K562 (cell line): Measurements from ENCODE around the gene SYT6. TPM values are rescaled to one million over a fixed set of nuclear protein-coding genes. Genes with fewer than 3 reads are reported as not detected.

Experiments
- ATAC-seq: fragments of 200-7000 bp; cut with Tn5 transposase; 3 replicates; pipeline ENCODE4 v1.9.1; 2020; ENCODE audit warnings: moderate library complexity
- BruUV-seq: library from RNA; stranded (reverse); fragments of 400-500 nt; replicated peaks from 2 replicates; lab custom pipeline; 2021; lab: Mats Ljungman, UMichigan
- CTCF ChIA-PET: fragments of 300-600 bp; formaldehyde crosslinking; extraction: SDS; loops from one replicate; lab custom pipeline; 2021; ENCODE audit warnings: low intra/inter-chr PET ratio; lab: Yijun Ruan, JAX
- POLR2A ChIA-PET: fragments of 300-600, 350-650 bp; sonication (Branson Sonifier 250); formaldehyde crosslinking; extraction: SDS; loops from one replicate; lab custom pipeline; 2021; ENCODE audit warnings: antibody characterized with exemption, inconsistent platforms; lab: Yijun Ruan, JAX
- DNase-seq, 4 experiments: peaks; one replicate each; pipeline versions ENCODE4 v3.0.0 to v3.0.0-alpha.2; 2011 to 2018; ENCODE audit warnings: low spot score in 3 of 4, mixed read lengths in 3 of 4; ENCODE audit errors: extremely low read depth in 1 of 4
- FAIRE-seq: peaks from 2 replicates; lab custom pipeline; 2011; peaks lifted over from hg19 to GRCh38; lab: Jason Lieb, UNC
- H2AFZ ChIP-seq: 2 replicates; pipeline ENCODE4 v1.6.0; 2011; ENCODE audit warnings: low read depth, low read length, control low read depth, inconsistent platforms
- H3K27ac ChIP-seq: fragments of 200-600 bp; 3 replicates; pipeline ENCODE4 v1.8.0; 2011; ENCODE audit warnings: low read depth, mild to moderate bottlenecking, control low read depth, inconsistent platforms, low read length, moderate library complexity, mixed read lengths; ENCODE audit errors: extremely low read depth
- H3K27me3 ChIP-seq, 2 experiments: fragments of 300-600 bp in 1 of 2; 2 replicates in 1 of 2; 3 replicates in 1 of 2; pipeline versions ENCODE4 v1.6.0 to v1.8.0; 2011; ENCODE audit warnings: inconsistent platforms in 2 of 2, low read length in 2 of 2, mild to moderate bottlenecking in 1 of 2, mixed read lengths in 1 of 2, moderate library complexity in 1 of 2; ENCODE audit not compliant: control insufficient read depth in 2 of 2, insufficient read depth in 2 of 2
- H3K36me3 ChIP-seq: fragments of 300-600 bp; 3 replicates; pipeline ENCODE4 v1.8.0; 2011; ENCODE audit warnings: mild to moderate bottlenecking, low read length, inconsistent platforms; ENCODE audit not compliant: control insufficient read depth, insufficient read depth
- H3K4me1 ChIP-seq, 2 experiments: fragments of 200-600 bp in 1 of 2; replicated peaks in 1 of 2; 2 replicates in 1 of 2; 3 replicates in 1 of 2; pipeline versions ENCODE4 v1.5.1 to v1.8.0; 2011; ENCODE audit warnings: inconsistent platforms in 2 of 2, low read length in 2 of 2, mild to moderate bottlenecking in 1 of 2, mixed read lengths in 1 of 2, moderate library complexity in 1 of 2; ENCODE audit not compliant: control insufficient read depth in 2 of 2, insufficient read depth in 2 of 2
- H3K4me2 ChIP-seq: 2 replicates; pipeline ENCODE4 v1.6.1; 2011; ENCODE audit warnings: low read length, control low read depth, inconsistent platforms, mixed read lengths; ENCODE audit not compliant: insufficient read depth
- H3K4me3 ChIP-seq: fragments of 200-600 bp; sonication (generic), shearing (Covaris generic); 2 replicates; pipeline ENCODE4 v1.5.1; 2016; ENCODE audit warnings: control low read depth, inconsistent platforms
- H3K79me2 ChIP-seq: fragments of 200-600 bp; 3 replicates; pipeline ENCODE4 v1.8.0; 2011; ENCODE audit warnings: low read length, inconsistent platforms; ENCODE audit not compliant: control insufficient read depth, insufficient read depth
- H3K9ac ChIP-seq, 2 experiments: 2 replicates each; pipeline versions ENCODE4 v1.6.0 to v1.6.1; 2011; ENCODE audit warnings: low read depth in 2 of 2, low read length in 2 of 2, control low read depth in 1 of 2, inconsistent platforms in 1 of 2, mild to moderate bottlenecking in 1 of 2, mixed read lengths in 1 of 2; ENCODE audit not compliant: insufficient read depth in 1 of 2
- H3K9me1 ChIP-seq: one replicate; pipeline ENCODE4 v1.6.0; 2011; ENCODE audit warnings: inconsistent platforms, mild to moderate bottlenecking, low read length, moderate library complexity; ENCODE audit not compliant: control insufficient read depth, insufficient read depth
- H3K9me3 ChIP-seq: replicated peaks from 2 replicates; pipeline ENCODE4 v1.5.1; 2011; ENCODE audit warnings: low read depth, low read length, inconsistent platforms; ENCODE audit not compliant: control insufficient read depth, insufficient read depth
- H4K20me1 ChIP-seq: replicated peaks from 2 replicates; pipeline ENCODE4 v1.6.1; 2011; ENCODE audit warnings: low read length, inconsistent platforms, mixed read lengths; ENCODE audit not compliant: control insufficient read depth, insufficient read depth
- ETV6 ChIP-seq, 3 experiments: fragments of 150-350 bp in 1 of 3; sonication (generic) in 1 of 3; formaldehyde crosslinking in 1 of 3; IDR thresholded peaks; 2 replicates each; pipeline versions ENCODE4 v1.6.1 to v1.8.0; 2014 to 2022; ENCODE audit warnings: borderline replicate concordance in 2 of 3, low read depth in 2 of 3, antibody characterized with exemption in 1 of 3, low read length in 1 of 3, mild to moderate bottlenecking in 1 of 3, missing genetic modification reagents in 1 of 3
- FOXP1 ChIP-seq: sonication (generic); formaldehyde crosslinking; IDR thresholded peaks from 2 replicates; pipeline ENCODE4 v1.8.0; 2022; ENCODE audit warnings: mild to moderate bottlenecking, missing genetic modification reagents
- HDAC3 ChIP-seq: fragments of 450-650 bp; IDR thresholded peaks from 2 replicates; pipeline ENCODE4 v1.6.1; 2018; ENCODE audit warnings: borderline replicate concordance, mild to moderate bottlenecking, moderate library complexity; ENCODE audit not compliant: partially characterized antibody
- HMG20A ChIP-seq: fragments of 450-650 bp; formaldehyde crosslinking; conservative IDR thresholded peaks from 2 replicates; pipeline ENCODE4 v1.4.0; 2020; ENCODE audit warnings: mild to moderate bottlenecking, mixed read lengths
- HNRNPH1 ChIP-seq: fragments of 200-400 bp; formaldehyde crosslinking; optimal IDR thresholded peaks from 2 replicates; pipeline ENCODE3; 2017; ENCODE audit warnings: low read depth, mild to moderate bottlenecking, low read length, moderate library complexity
- MAFF ChIP-seq: IDR thresholded peaks from 2 replicates; pipeline ENCODE4 v1.6.1; 2012; ENCODE audit warnings: low read length, improper control_type of control experiment
- SAFB2 ChIP-seq: fragments of 200-400 bp; formaldehyde crosslinking; IDR thresholded peaks from 2 replicates; pipeline ENCODE4 v1.6.1; 2018; ENCODE audit warnings: borderline replicate concordance, low read length, low read depth, moderate library complexity; ENCODE audit not compliant: severe bottlenecking
- SFPQ ChIP-seq: fragments of 200-400 bp; formaldehyde crosslinking; IDR thresholded peaks from 2 replicates; pipeline ENCODE4 v1.6.1; 2017; ENCODE audit warnings: mild to moderate bottlenecking, low read depth, low read length, moderate library complexity
- SRSF3 ChIP-seq: fragments of 200-400 bp; formaldehyde crosslinking; IDR thresholded peaks from 2 replicates; pipeline ENCODE4 v1.6.1; 2016; ENCODE audit warnings: mild to moderate bottlenecking, low read length, moderate library complexity; ENCODE audit not compliant: insufficient read depth
- TRIM28 ChIP-seq: fragments of 450-650 bp; IDR thresholded peaks from 2 replicates; pipeline ENCODE4 v1.6.1; 2017
- ZBTB26 ChIP-seq: fragments of 450-650 bp; formaldehyde crosslinking; IDR thresholded peaks from 2 replicates; pipeline ENCODE4 v1.4.0; 2022; ENCODE audit warnings: missing genetic modification characterization
- ZBTB33 ChIP-seq: sonication (generic); formaldehyde crosslinking; IDR thresholded peaks from 2 replicates; pipeline ENCODE4 v1.8.1; 2023; ENCODE audit warnings: mild to moderate bottlenecking, missing genetic modification reagents
- ZC3H11A ChIP-seq: IDR thresholded peaks from 2 replicates; pipeline ENCODE4 v1.6.1; 2012; ENCODE audit warnings: low read depth, low read length, improper control_type of control experiment
- ZNF316 ChIP-seq: fragments of 450-650 bp; IDR thresholded peaks from 2 replicates; pipeline ENCODE4 v1.6.1; 2016
- ZNF384 ChIP-seq: IDR thresholded peaks from 2 replicates; pipeline ENCODE4 v1.6.1; 2012; ENCODE audit warnings: low read depth, low read length, improper control_type of control experiment
- ZNF586 ChIP-seq: fragments of 450-650 bp; formaldehyde crosslinking; conservative IDR thresholded peaks from 2 replicates; pipeline ENCODE4 v1.4.0; 2020; ENCODE audit warnings: mild to moderate bottlenecking, moderate library complexity
- ZSCAN32 ChIP-seq: fragments of 450-650 bp; formaldehyde crosslinking; IDR thresholded peaks from 2 replicates; pipeline ENCODE4 v1.4.0; 2020; ENCODE audit warnings: mild to moderate bottlenecking, moderate library complexity
- WGBS: fragments of 100-300 bp; shearing (Covaris generic); methylation state at CpG from one replicate; pipeline ENCODE4 v1.1.6; 2016; ENCODE audit warnings: low coverage, mixed read lengths; ENCODE audit not compliant: insufficient coverage; ENCODE audit errors: missing lambda C conversion rate; 5-methylcytosine and 5-hydroxymethylcytosine counted together
- in situ Hi-C: fragments of 300-500 bp; cut with MboI; formaldehyde crosslinking; loops from 4 replicates; pipeline ENCODE4 v1.15.0; 2018; ENCODE audit warnings: inconsistent platforms, mixed read lengths
- intact Hi-C: fragments of 100-400 bp; cut with micrococcal nuclease; formaldehyde crosslinking; loops from 2 replicates; pipeline ENCODE4 v1.14.2; 2022
- polyA plus RNA-seq, 8 experiments: library from polyadenylated mRNA; depleted of rRNA in 4 of 8; stranded (reverse) in 5 of 8; unstranded in 3 of 8; fragments of >200 nt; fragmentation: Nextera tagmentation in 2 of 8; fragmentation: Illumina TruSeq in 1 of 8; extraction: Ambion mirVana in 2 of 8; extraction: Trizol in 1 of 8; gene quantifications; 2 replicates each; pipeline versions ENCODE4 v1.2.1 to v1.2.3, GENCODE V29; 2011 to 2014; ENCODE audit warnings: inconsistent platforms in 1 of 8, missing spikeins in 1 of 8
- total RNA-seq, 7 experiments: library from RNA; depleted of rRNA in 6 of 7; stranded (reverse); fragments of >200 nt in 6 of 7; fragmentation: Illumina TruSeq in 2 of 7; extraction: Trizol in 2 of 7; gene quantifications; 2 replicates each; pipeline versions ENCODE4 v1.2.1 to v1.2.3, GENCODE V29; 2011 to 2021; ENCODE audit warnings: low replicate concordance in 1 of 7

The SYT6 gene
- total and polyA plus RNA-seq, 9 of the 15 experiments (the other 6 are each of a cell fraction or from before 2014, with no cell fraction given), result 0.06 TPM; not detected in 8

DNA sequence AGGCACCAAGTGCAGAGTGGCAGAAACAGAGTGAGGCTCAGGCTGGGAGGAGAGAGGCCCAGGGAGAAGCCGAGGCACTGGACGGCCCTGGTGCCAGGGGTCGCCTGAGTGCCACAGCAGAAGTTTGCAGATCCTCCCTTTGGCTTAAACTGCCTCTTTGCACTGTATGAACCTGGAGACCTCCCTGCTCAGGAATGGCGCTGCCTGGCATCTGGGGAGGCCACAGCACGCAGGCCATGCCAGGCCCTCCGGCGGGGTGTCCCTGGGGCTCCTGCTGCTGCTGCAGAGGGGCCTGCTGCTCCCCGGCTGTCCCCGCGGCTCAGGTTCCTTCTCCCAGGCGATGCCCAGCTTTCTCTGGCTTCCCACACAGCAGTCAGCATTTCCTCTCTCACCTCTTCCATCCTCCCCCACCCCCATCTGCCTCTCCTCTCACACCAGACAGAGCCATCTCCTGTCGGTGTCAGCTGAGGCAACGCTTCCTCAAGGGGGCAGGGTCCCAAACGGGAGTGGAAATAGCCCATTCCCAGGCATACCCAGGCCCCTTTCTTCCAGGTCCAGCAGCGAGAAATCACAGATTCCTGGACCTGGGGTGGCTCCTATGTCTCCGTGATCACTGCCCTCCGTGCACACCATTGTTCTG, 35.2 kb downstream of the SYT6 start:
- ATAC-seq (no peak), DNase-seq (no peak), FAIRE-seq (no peak)
- Histone ChIP-seq H2AFZ (no peak overlapping the region), H3K9me1 (no peaks in the 10 kb centered on the region), H4K20me1 (no peaks in the 10 kb centered on the region), H3K4me3 (no peak overlapping the region), H3K4me1 (peaks cover 4% of the 10 kb centered on the region in 2 experiments; a peak in 3 of 5 replicates), H3K4me2 (no peak overlapping the region), H3K9me3 (no peaks in the 10 kb centered on the region), H3K36me3 (no peaks in the 10 kb centered on the region), H3K79me2 (no peaks in the 10 kb centered on the region), H3K27me3 (peaks cover 31 to 64% of the 10 kb centered on the region in 2 experiments), H3K27ac (no peak overlapping the region), H3K9ac (no peak overlapping the region)
- BruUV-seq, result no TSS peak
- CTCF ChIA-PET, result no interaction called here
- WGBS, result 0% methylated on average over 13 of the region's 17 CpGs
- intact Hi-C loops, result no loop called here
- POLR2A ChIA-PET, result interaction anchor here (0.6 to 1.8 kb wide), 4 partner anchors 17 to 62 kb away, joined by 3 to 4 read pairs (median 3); no protein-coding TSS in a partner anchor
- in situ Hi-C loops, result no loop called here
- TF ChIP-seq ZC3H11A, result no peak
- no peak for TF ChIP-seq ZSCAN32 (CRISPR knock-in tag)
- no peak for TF ChIP-seq HNRNPH1
- no peak for TF ChIP-seq SAFB2
- TF ChIP-seq SFPQ, result no peak
- no peak for TF ChIP-seq TRIM28
- TF ChIP-seq ETV6 (IDR thresholded peaks at IDR 0.05; ENCODE audit: borderline replicate concordance in 1 of 2, low read depth in 2 of 2, low read length in 1 of 2), result no peak
- no peak for TF ChIP-seq ETV6 (CRISPR knock-in tag; IDR thresholded peaks at IDR 0.05; ENCODE audit: borderline replicate concordance)
- TF ChIP-seq MAFF, result no peak
- no peak for TF ChIP-seq ZBTB33 (CRISPR knock-in tag)
- TF ChIP-seq ZNF586 (CRISPR knock-in tag), result no peak
- TF ChIP-seq SRSF3, result no peak
- no peak for TF ChIP-seq FOXP1 (CRISPR knock-in tag)
- TF ChIP-seq ZBTB26 (CRISPR knock-in tag), result no peak
- no peak for TF ChIP-seq HMG20A (CRISPR knock-in tag)
- no peak for TF ChIP-seq ZNF316
- no peak for TF ChIP-seq HDAC3
- no peak for TF ChIP-seq ZNF384
